ENCODE measurements around the gene LPAR1.
"Not testable (repeated sequence)": the region's sequence is repeated elsewhere in the genome, so short reads cannot be mapped to it uniquely, and the experiment has no call there.

The LPAR1 gene

GRCh38 chr9:110835859-110836271, 202.4 kb downstream of the LPAR1 start:
- peak; percentile 55 for ATAC-seq
- TF ChIP-seq ZNF8 (CRISPR knock-in tag; IDR thresholded peaks at IDR 0.05), result no peak
- no peak for TF ChIP-seq CSRNP3 (CRISPR knock-in tag; IDR thresholded peaks at IDR 0.05)
- TF ChIP-seq GLIS3 (CRISPR knock-in tag; IDR thresholded peaks at IDR 0.05), result no peak
- no peak for TF ChIP-seq RARB (CRISPR knock-in tag; IDR thresholded peaks at IDR 0.05)
- TF ChIP-seq TSHZ2 (CRISPR knock-in tag; IDR thresholded peaks at IDR 0.05), result no peak
- no peak for TF ChIP-seq CSDC2 (CRISPR knock-in tag; IDR thresholded peaks at IDR 0.05)
- TF ChIP-seq ZFP30 (CRISPR knock-in tag; IDR thresholded peaks at IDR 0.05), result no peak

DNA sequence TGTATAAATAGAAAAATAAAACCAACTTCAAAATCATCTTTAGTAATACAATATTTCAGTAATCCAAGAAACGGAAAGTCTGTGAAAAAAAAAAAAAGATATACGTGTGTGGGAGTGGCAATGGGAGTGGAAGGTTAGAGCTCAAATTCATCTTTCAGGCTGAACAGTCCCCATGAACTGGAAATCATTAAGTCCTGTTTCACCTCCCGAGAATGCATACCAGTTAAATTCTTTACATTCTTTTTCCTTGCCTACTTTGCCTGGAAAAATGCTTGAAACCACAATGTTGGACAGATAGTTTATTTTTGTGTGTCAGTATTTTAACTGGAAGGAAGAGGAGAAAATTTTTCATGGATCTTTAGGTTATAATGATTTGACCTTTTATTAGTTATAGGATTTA, 202.9 kb downstream of the LPAR1 start:
- ATAC-seq, result peak; percentile 91
- peak; percentile 61 for TF ChIP-seq ISL1 (CRISPR knock-in tag; IDR thresholded peaks at IDR 0.05)
- TF ChIP-seq, protein P1, sequence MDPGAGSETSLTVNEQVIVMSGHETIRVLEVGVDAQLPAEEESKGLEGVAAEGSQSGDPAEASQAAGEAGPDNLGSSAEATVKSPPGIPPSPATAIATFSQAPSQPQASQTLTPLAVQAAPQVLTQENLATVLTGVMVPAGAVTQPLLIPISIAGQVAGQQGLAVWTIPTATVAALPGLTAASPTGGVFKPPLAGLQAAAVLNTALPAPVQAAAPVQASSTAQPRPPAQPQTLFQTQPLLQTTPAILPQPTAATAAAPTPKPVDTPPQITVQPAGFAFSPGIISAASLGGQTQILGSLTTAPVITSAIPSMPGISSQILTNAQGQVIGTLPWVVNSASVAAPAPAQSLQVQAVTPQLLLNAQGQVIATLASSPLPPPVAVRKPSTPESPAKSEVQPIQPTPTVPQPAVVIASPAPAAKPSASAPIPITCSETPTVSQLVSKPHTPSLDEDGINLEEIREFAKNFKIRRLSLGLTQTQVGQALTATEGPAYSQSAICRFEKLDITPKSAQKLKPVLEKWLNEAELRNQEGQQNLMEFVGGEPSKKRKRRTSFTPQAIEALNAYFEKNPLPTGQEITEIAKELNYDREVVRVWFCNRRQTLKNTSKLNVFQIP (CRISPR knock-in tag; IDR thresholded peaks at IDR 0.05; ENCODE audit: borderline replicate concordance, low read depth), result no peak

GRCh38 chr9:110832926-110833325, 205.3 kb downstream of the LPAR1 start:
- peak; percentile 42 for ATAC-seq
- TF ChIP-seq CSDC2 (CRISPR knock-in tag; IDR thresholded peaks at IDR 0.05) (no peak), ZC3H10 (CRISPR knock-in tag; IDR thresholded peaks at IDR 0.05) (peak; percentile 21; the same call in 1 of the 2 replicates), ISL1 (CRISPR knock-in tag; IDR thresholded peaks at IDR 0.05) (0 out of 2 replicates have a peak, but pooled peaks have one; percentile 22), TOX (CRISPR knock-in tag; IDR thresholded peaks at IDR 0.05; ENCODE audit: borderline replicate concordance) (no peak), TSHZ2 (CRISPR knock-in tag; IDR thresholded peaks at IDR 0.05) (no peak)

GRCh38 chr9:110830495-110830894, 207.8 kb downstream of the LPAR1 start:
- ATAC-seq, result no peak
- TF ChIP-seq ZNF70 (CRISPR knock-in tag; IDR thresholded peaks at IDR 0.05) (no peak), SNAI2 (CRISPR knock-in tag; IDR thresholded peaks at IDR 0.05) (no peak), ZFP3 (CRISPR knock-in tag; IDR thresholded peaks at IDR 0.05) (no peak)

- 0 out of 3 replicates have a peak, but pooled peaks have one; percentile 51 for ATAC-seq
- TF ChIP-seq OSR1 (CRISPR knock-in tag; IDR thresholded peaks at IDR 0.05) (no peak), GLIS3 (CRISPR knock-in tag; IDR thresholded peaks at IDR 0.05) (no peak), ZNF70 (CRISPR knock-in tag; IDR thresholded peaks at IDR 0.05) (no peak), ZNF8 (CRISPR knock-in tag; IDR thresholded peaks at IDR 0.05) (no peak), CSDC2 (CRISPR knock-in tag; IDR thresholded peaks at IDR 0.05) (no peak), TOX (CRISPR knock-in tag; IDR thresholded peaks at IDR 0.05; ENCODE audit: borderline replicate concordance) (no peak), ZNF565 (CRISPR knock-in tag; conservative IDR thresholded peaks at IDR 0.05; ENCODE audit: low read depth) (no peak), ZC3H10 (CRISPR knock-in tag; IDR thresholded peaks at IDR 0.05) (no peak)
- TF ChIP-seq, protein P1 (CRISPR knock-in tag; IDR thresholded peaks at IDR 0.05; ENCODE audit: borderline replicate concordance, low read depth), result no peak
These were observed 210.0 kb downstream of the LPAR1 start for GRCh38 chr9:110828264-110828663.

GRCh38 chr9:110826400-110826799, 211.9 kb downstream of the LPAR1 start:
- ATAC-seq, result not testable (repeated sequence)
